Liver (tissue), 9 donors: ENCODE results near the gene TXNDC17. TPM values are rescaled to one million over a fixed set of nuclear protein-coding genes. Genes with fewer than 3 reads are reported as not detected.

Experiments
- DNase-seq: peaks from one replicate; pipeline ENCODE4 v3.0.0-alpha.2; 2017; ENCODE audit warnings: low spot score
- H3K27ac ChIP-seq, 2 donors: one replicate each; pipeline ENCODE4 v1.7.0; 2013; ENCODE audit warnings: inconsistent platforms in 2 of 2, low read length in 2 of 2, control low read depth in 1 of 2, low read depth in 1 of 2, mild to moderate bottlenecking in 1 of 2
- H3K27me3 ChIP-seq, 4 donors: one replicate each; pipeline versions ENCODE4 v1.6.1 to v1.7.0; 2013; ENCODE audit warnings: low read length in 3 of 4, inconsistent platforms in 1 of 4, mild to moderate bottlenecking in 1 of 4, moderate library complexity in 1 of 4; ENCODE audit not compliant: control insufficient read depth in 4 of 4, insufficient read depth in 4 of 4
- H3K36me3 ChIP-seq, 4 donors: one replicate each; pipeline versions ENCODE4 v1.6.1 to v1.7.0; 2013; ENCODE audit warnings: low read length in 3 of 4, mild to moderate bottlenecking in 3 of 4, low read depth in 1 of 4, moderate library complexity in 1 of 4; ENCODE audit not compliant: control insufficient read depth in 4 of 4, insufficient read depth in 3 of 4
- H3K4me1 ChIP-seq, 4 donors: one replicate each; pipeline versions ENCODE4 v1.6.1 to v1.7.0; 2013; ENCODE audit warnings: low read length in 3 of 4, mild to moderate bottlenecking in 3 of 4, moderate library complexity in 1 of 4; ENCODE audit not compliant: control insufficient read depth in 4 of 4, insufficient read depth in 4 of 4
- H3K4me3 ChIP-seq, 3 donors: one replicate each; pipeline versions ENCODE4 v1.6.1 to v1.7.0; 2013; ENCODE audit warnings: low read length in 3 of 3, control low read depth in 1 of 3, low read depth in 1 of 3, mild to moderate bottlenecking in 1 of 3
- H3K9ac ChIP-seq, 2 donors: one replicate each; pipeline ENCODE4 v1.7.0; 2013; ENCODE audit warnings: low read length in 2 of 2, mild to moderate bottlenecking in 2 of 2, moderate library complexity in 2 of 2, control low read depth in 1 of 2, low read depth in 1 of 2
- H3K9me3 ChIP-seq, 4 donors: one replicate each; pipeline versions ENCODE4 v1.6.1 to v1.7.0; 2013; ENCODE audit warnings: low read length in 3 of 4; ENCODE audit not compliant: control insufficient read depth in 4 of 4
- CTCF ChIP-seq: fragments of 150-350 bp; IDR thresholded peaks from 2 replicates; pipeline ENCODE4 v1.5.1; 2017; ENCODE audit warnings: improper control_type of control experiment, low read depth, low read length; ENCODE audit not compliant: missing input control
- EGR1 ChIP-seq, 2 donors: IDR thresholded peaks; 2 replicates each; pipeline ENCODE4 v1.6.1; 2016 to 2018; ENCODE audit warnings: antibody characterized with exemption in 2 of 2, low read depth in 2 of 2
- FOXA1 ChIP-seq: IDR thresholded peaks from 2 replicates; pipeline ENCODE4 v1.6.1; 2016; ENCODE audit warnings: antibody characterized with exemption
- FOXA2 ChIP-seq: IDR thresholded peaks from 2 replicates; pipeline ENCODE4 v1.6.1; 2016; ENCODE audit warnings: antibody characterized with exemption
- GABPA ChIP-seq, 2 donors: IDR thresholded peaks in 1 of 2; conservative IDR thresholded peaks in 1 of 2; 2 replicates each; pipeline ENCODE4 v1.6.1; 2016; ENCODE audit warnings: antibody characterized with exemption in 2 of 2, mild to moderate bottlenecking in 1 of 2, moderate library complexity in 1 of 2
- HNF4A ChIP-seq, 2 donors: conservative IDR thresholded peaks; 2 replicates each; pipeline ENCODE4 v1.6.1; 2016; ENCODE audit warnings: antibody characterized with exemption in 2 of 2, mild to moderate bottlenecking in 2 of 2
- HNF4G ChIP-seq: IDR thresholded peaks from 2 replicates; pipeline ENCODE4 v1.6.1; 2016; ENCODE audit warnings: antibody characterized with exemption
- JUND ChIP-seq, 2 donors: IDR thresholded peaks; 2 replicates each; pipeline ENCODE4 v1.6.1; 2016; ENCODE audit warnings: antibody characterized with exemption in 2 of 2
- MAX ChIP-seq: IDR thresholded peaks from 2 replicates; pipeline ENCODE4 v1.6.1; 2016; ENCODE audit warnings: antibody characterized with exemption
- NR2F2 ChIP-seq: IDR thresholded peaks from 2 replicates; pipeline ENCODE4 v1.6.1; 2016; ENCODE audit warnings: antibody characterized with exemption
- RAD21 ChIP-seq, 2 donors: IDR thresholded peaks; 2 replicates each; pipeline ENCODE4 v1.6.1; 2016; ENCODE audit warnings: antibody characterized with exemption in 2 of 2, mild to moderate bottlenecking in 2 of 2
- RXRA ChIP-seq, 2 donors: IDR thresholded peaks; 2 replicates each; pipeline ENCODE4 v1.6.1; 2017 to 2018; ENCODE audit warnings: antibody characterized with exemption in 2 of 2, mild to moderate bottlenecking in 1 of 2
- SP1 ChIP-seq: IDR thresholded peaks from 2 replicates; pipeline ENCODE4 v1.6.1; 2018; ENCODE audit warnings: antibody characterized with exemption, mild to moderate bottlenecking
- TAF1 ChIP-seq: conservative IDR thresholded peaks from 2 replicates; pipeline ENCODE4 v1.6.1; 2016; ENCODE audit warnings: antibody characterized with exemption, mild to moderate bottlenecking
- YY1 ChIP-seq: IDR thresholded peaks from 2 replicates; pipeline ENCODE4 v1.6.1; 2016; ENCODE audit warnings: antibody characterized with exemption, mild to moderate bottlenecking
- ZBTB33 ChIP-seq: IDR thresholded peaks from 2 replicates; pipeline ENCODE4 v1.6.1; 2016; ENCODE audit warnings: antibody characterized with exemption
- WGBS: extraction: QIAGEN DNeasy Blood & Tissue Kit; methylation state at CpG from one replicate; pipeline ENCODE4 v1.1.7; 2013; 5-methylcytosine and 5-hydroxymethylcytosine counted together
- polyA plus RNA-seq, 2 donors: library from polyadenylated mRNA; stranded (reverse) in 1 of 2; unstranded in 1 of 2; fragments of 200-250 nt in 1 of 2; fragments of >200 nt in 1 of 2; fragmentation: Nextera tagmentation in 1 of 2; extraction: Ambion mirVana in 1 of 2; gene quantifications; one replicate each; pipeline versions ENCODE4 v1.2.1 to v1.2.3, GENCODE V29; 2013 to 2015
- total RNA-seq, 2 donors: library from RNA; depleted of rRNA; stranded (reverse); fragments of >200 nt; gene quantifications; one replicate each; pipeline ENCODE4 v1.2.3, GENCODE V29; 2014
- TF ChIP-seq, protein P1 (sequence below): IDR thresholded peaks from 2 replicates; pipeline ENCODE4 v1.6.1; 2016; ENCODE audit warnings: antibody characterized with exemption, mild to moderate bottlenecking
- TF ChIP-seq, protein P2 (sequence below): IDR thresholded peaks from 2 replicates; pipeline ENCODE4 v1.6.1; 2016; ENCODE audit warnings: antibody characterized with exemption
- donor health status: healthy.
- donor health status: healthy.
- donor health status: healthy.
- donor health status: healthy.
- donor health status: healthy.

The TXNDC17 gene
- total RNA-seq = 10 to 100 TPM; 32.9 to 58.4 TPM
- 100 to 1,000 TPM; 141 to 329 TPM for polyA plus RNA-seq

- under 1% methylated on average over 52 of the region's 52 CpGs for WGBS
- Histone ChIP-seq H3K4me3 (peak within 1 kb of the TSS; percentile 88 to 94 (median 90)), H3K9ac (peak within 1 kb of the TSS; percentile 68 to 80), H3K4me1 (peaks cover 3 to 34% (median 26%) of the 10 kb centered on the region in 4 donors), H3K27me3 (no peaks in the 10 kb centered on the region), H3K9me3 (no peaks in the 10 kb centered on the region), H3K27ac (peak within 1 kb of the TSS; percentile 69 to 82), H3K36me3 (peaks cover under 1 to 15% (median 7%) of the 10 kb centered on the region in 4 donors)
- TF ChIP-seq HNF4G = no peak
- TF ChIP-seq RXRA (IDR thresholded peaks at IDR 0.05) = peak; percentile 25 to 51
- TF ChIP-seq TAF1 = peak; percentile 96
- TF ChIP-seq FOXA2 = no peak
- TF ChIP-seq CTCF = no peak
- no peak for TF ChIP-seq RAD21 (IDR thresholded peaks at IDR 0.05)
- TF ChIP-seq, protein P1, sequence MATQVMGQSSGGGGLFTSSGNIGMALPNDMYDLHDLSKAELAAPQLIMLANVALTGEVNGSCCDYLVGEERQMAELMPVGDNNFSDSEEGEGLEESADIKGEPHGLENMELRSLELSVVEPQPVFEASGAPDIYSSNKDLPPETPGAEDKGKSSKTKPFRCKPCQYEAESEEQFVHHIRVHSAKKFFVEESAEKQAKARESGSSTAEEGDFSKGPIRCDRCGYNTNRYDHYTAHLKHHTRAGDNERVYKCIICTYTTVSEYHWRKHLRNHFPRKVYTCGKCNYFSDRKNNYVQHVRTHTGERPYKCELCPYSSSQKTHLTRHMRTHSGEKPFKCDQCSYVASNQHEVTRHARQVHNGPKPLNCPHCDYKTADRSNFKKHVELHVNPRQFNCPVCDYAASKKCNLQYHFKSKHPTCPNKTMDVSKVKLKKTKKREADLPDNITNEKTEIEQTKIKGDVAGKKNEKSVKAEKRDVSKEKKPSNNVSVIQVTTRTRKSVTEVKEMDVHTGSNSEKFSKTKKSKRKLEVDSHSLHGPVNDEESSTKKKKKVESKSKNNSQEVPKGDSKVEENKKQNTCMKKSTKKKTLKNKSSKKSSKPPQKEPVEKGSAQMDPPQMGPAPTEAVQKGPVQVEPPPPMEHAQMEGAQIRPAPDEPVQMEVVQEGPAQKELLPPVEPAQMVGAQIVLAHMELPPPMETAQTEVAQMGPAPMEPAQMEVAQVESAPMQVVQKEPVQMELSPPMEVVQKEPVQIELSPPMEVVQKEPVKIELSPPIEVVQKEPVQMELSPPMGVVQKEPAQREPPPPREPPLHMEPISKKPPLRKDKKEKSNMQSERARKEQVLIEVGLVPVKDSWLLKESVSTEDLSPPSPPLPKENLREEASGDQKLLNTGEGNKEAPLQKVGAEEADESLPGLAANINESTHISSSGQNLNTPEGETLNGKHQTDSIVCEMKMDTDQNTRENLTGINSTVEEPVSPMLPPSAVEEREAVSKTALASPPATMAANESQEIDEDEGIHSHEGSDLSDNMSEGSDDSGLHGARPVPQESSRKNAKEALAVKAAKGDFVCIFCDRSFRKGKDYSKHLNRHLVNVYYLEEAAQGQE = peak; percentile 84
- no peak for TF ChIP-seq JUND (IDR thresholded peaks at IDR 0.05)
- peak; percentile 79 for TF ChIP-seq MAX
- TF ChIP-seq NR2F2 = peak; percentile 24
- TF ChIP-seq, protein P2, sequence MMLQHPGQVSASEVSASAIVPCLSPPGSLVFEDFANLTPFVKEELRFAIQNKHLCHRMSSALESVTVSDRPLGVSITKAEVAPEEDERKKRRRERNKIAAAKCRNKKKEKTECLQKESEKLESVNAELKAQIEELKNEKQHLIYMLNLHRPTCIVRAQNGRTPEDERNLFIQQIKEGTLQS = no peak
- peak in 1 of 2 donors; percentile 65 for TF ChIP-seq EGR1 (IDR thresholded peaks at IDR 0.05; ENCODE audit: low read depth in 2 of 2)
- TF ChIP-seq YY1 = peak; percentile 89
- peak; percentile 94 for TF ChIP-seq ZBTB33
- TF ChIP-seq FOXA1 = no peak
- TF ChIP-seq SP1 = peak; percentile 53
- TF ChIP-seq HNF4A (conservative IDR thresholded peaks at IDR 0.05) = peak in 1 of 2 donors; percentile 23
- peak; percentile 56 to 91 for TF ChIP-seq GABPA (IDR thresholded peaks at IDR 0.05 in 1 of 2, conservative IDR thresholded peaks at IDR 0.05 in 1 of 2)
- DNase-seq = peak; percentile 90
Measured at GRCh38 chr17:6640536-6641246, at the start of gene TXNDC17, which contains the start of gene KIAA0753. TXNDC17 (plus strand) TSS chr17:6641060; CDS start chr17:6641083, 23 bp downstream. KIAA0753 (minus strand) TSS chr17:6640711; CDS start chr17:6635103, 5,608 bp downstream.
